ENCODE results near the gene LYG2.

Gene LYG2

DNA sequence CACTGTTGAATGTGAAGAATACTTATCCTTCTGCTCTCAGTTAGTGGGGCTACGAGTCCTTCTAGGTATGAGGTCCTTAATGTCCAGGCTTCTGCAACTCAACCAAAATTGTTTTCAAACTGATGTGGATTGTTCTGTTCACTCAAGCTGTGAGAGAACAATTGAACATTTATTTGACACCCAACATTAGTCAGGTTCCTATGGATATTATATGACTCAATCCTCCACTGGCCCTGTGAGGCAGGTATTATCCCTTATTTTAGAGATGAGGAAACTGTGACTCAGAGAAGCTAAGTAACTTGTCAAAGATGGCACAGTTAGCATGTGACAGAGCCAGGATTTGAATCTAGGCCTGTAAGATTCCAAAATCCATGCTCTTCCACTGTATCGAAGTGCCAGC, 1.2 kb upstream of the LYG2 start:
- Histone ChIP-seq H4K12ac (ENCODE audit: low read depth, low read length) (no peak overlapping the region), H4K8ac (ENCODE audit: low read depth, low read length) (no peak overlapping the region), H4K91ac (ENCODE audit: low read depth, low read length) (no peak overlapping the region), H2BK5ac (ENCODE audit: low read depth, low read length, poor library complexity) (no peak overlapping the region), H3K4ac (ENCODE audit: low read depth, low read length) (no peak overlapping the region), H3K23ac (ENCODE audit: low read length) (no peak overlapping the region), H3K9me3 (ENCODE audit: insufficient read depth, low read depth, low read length) (peaks cover 3% of the 10 kb centered on the region), H3K79me2 (ENCODE audit: control insufficient read depth, insufficient read depth, low read length, poor library complexity) (no peaks in the 10 kb centered on the region), H2BK120ac (ENCODE audit: insufficient read depth, low read length, poor library complexity) (no peak overlapping the region), H3K79me1 (ENCODE audit: low read length) (no peaks in the 10 kb centered on the region), H3K27ac (ENCODE audit: low read depth, low read length) (no peak overlapping the region), H2BK12ac (ENCODE audit: low read length) (no peak overlapping the region), H3K9ac (ENCODE audit: low read length) (no peak overlapping the region), H3K27me3 (ENCODE audit: insufficient read depth, low read length) (no peaks in the 10 kb centered on the region), H2AK5ac (ENCODE audit: low read length) (no peak overlapping the region), H3K14ac (ENCODE audit: low read length) (no peak overlapping the region), H3K4me3 (ENCODE audit: low read depth, low read length) (no peak overlapping the region), H3K18ac (ENCODE audit: low read length) (no peak overlapping the region), H3K36me3 (ENCODE audit: control insufficient read depth in 1 of 2, insufficient read depth in 2 of 2, low read length in 2 of 2) (no peaks in the 10 kb centered on the region), H2AFZ (ENCODE audit: insufficient read depth, low read length, poor library complexity) (no peak overlapping the region), H3K4me2 (ENCODE audit: low read length) (no peak overlapping the region), H3K4me1 (ENCODE audit: control insufficient read depth in 1 of 2, insufficient read depth in 2 of 2, low read length in 2 of 2) (no peaks in the 10 kb centered on the region)
- WGBS (ENCODE audit: extremely low coverage, insufficient coverage, insufficient read length): no CpG with 5 or more reads among the region's 2 CpGs
- DNase-seq: no peak

DNA sequence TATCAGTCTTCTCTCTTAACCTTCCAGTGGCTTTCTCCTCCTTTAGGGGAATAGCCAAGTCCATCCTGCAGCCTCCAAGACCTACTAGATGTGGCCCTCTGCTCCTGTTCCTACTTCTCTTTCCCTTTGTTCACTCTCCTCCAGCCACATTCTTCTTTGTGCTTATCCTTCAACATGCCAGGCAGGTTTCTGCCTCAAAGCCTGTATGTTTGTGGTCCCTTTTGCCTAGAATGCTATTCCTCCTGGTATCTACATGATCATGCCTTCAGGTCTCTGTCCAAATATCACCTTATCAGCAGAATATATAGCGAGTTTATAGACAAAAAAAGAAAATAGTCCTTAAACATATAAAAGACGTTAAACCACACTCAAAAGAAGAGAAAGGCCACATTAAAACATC, 5.5 kb downstream of the LYG2 start:
- no CpG with 5 or more reads among the region's 2 CpGs for WGBS (ENCODE audit: extremely low coverage, insufficient coverage, insufficient read length)
- Histone ChIP-seq H3K79me1 (ENCODE audit: low read length) (no peaks in the 10 kb centered on the region), H4K91ac (ENCODE audit: low read depth, low read length) (no peak overlapping the region), H3K27me3 (ENCODE audit: insufficient read depth, low read length) (no peaks in the 10 kb centered on the region), H2AK5ac (ENCODE audit: low read length) (no peak overlapping the region), H2AFZ (ENCODE audit: insufficient read depth, low read length, poor library complexity) (no peak overlapping the region), H4K8ac (ENCODE audit: low read depth, low read length) (no peak overlapping the region), H3K4ac (ENCODE audit: low read depth, low read length) (no peak overlapping the region), H2BK5ac (ENCODE audit: low read depth, low read length, poor library complexity) (no peak overlapping the region), H3K79me2 (ENCODE audit: control insufficient read depth, insufficient read depth, low read length, poor library complexity) (no peaks in the 10 kb centered on the region), H3K23ac (ENCODE audit: low read length) (no peak overlapping the region), H3K4me2 (ENCODE audit: low read length) (no peak overlapping the region), H3K36me3 (ENCODE audit: control insufficient read depth in 1 of 2, insufficient read depth in 2 of 2, low read length in 2 of 2) (no peaks in the 10 kb centered on the region), H3K4me3 (ENCODE audit: low read depth, low read length) (no peak overlapping the region), H3K4me1 (ENCODE audit: control insufficient read depth in 1 of 2, insufficient read depth in 2 of 2, low read length in 2 of 2) (no peaks in the 10 kb centered on the region), H3K9ac (ENCODE audit: low read length) (no peak overlapping the region), H2BK12ac (ENCODE audit: low read length) (no peak overlapping the region), H3K27ac (ENCODE audit: low read depth, low read length) (no peak overlapping the region), H3K9me3 (ENCODE audit: insufficient read depth, low read depth, low read length) (no peaks in the 10 kb centered on the region), H3K14ac (ENCODE audit: low read length) (no peak overlapping the region), H3K18ac (ENCODE audit: low read length) (no peak overlapping the region), H2BK120ac (ENCODE audit: insufficient read depth, low read length, poor library complexity) (no peak overlapping the region), H4K12ac (ENCODE audit: low read depth, low read length) (no peak overlapping the region)
- DNase-seq: peak; percentile 54 to 84

DNA sequence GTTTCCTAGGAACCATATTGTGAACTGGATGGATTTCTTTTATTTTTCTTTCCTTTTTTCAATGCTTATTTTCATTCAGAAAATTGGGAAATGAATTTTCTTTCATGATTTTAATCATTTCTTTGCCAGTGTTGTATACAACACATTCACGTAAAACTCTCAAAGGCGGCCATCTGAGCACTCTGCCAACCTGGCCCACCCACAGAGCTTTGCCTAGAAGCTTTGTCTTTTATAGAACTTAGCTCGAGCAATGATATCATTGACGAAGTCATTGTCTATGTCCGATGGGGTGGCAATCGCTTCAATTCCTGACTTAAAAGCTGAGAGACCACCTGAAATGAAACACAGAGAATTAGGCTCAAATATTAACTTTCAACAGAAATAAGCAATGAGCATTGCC, 13.3 kb downstream of the LYG2 start:
- H3K4ac ChIP-seq (ENCODE audit: low read depth, low read length): no peak overlapping the region
- no peaks in the 10 kb centered on the region for H3K79me1 ChIP-seq (ENCODE audit: low read length)
- no peak overlapping the region for H2AFZ ChIP-seq (ENCODE audit: insufficient read depth, low read length, poor library complexity)
- H3K14ac ChIP-seq (ENCODE audit: low read length): no peak overlapping the region
- H3K4me1 ChIP-seq (ENCODE audit: control insufficient read depth in 1 of 2, insufficient read depth in 2 of 2, low read length in 2 of 2): no peaks in the 10 kb centered on the region
- H3K79me2 ChIP-seq (ENCODE audit: control insufficient read depth, insufficient read depth, low read length, poor library complexity): no peaks in the 10 kb centered on the region
- H3K36me3 ChIP-seq (ENCODE audit: control insufficient read depth in 1 of 2, insufficient read depth in 2 of 2, low read length in 2 of 2): no peaks in the 10 kb centered on the region
- no peak overlapping the region for H2BK5ac ChIP-seq (ENCODE audit: low read depth, low read length, poor library complexity)
- no peak overlapping the region for H3K9ac ChIP-seq (ENCODE audit: low read length)
- no peak overlapping the region for H3K4me2 ChIP-seq (ENCODE audit: low read length)
- no peak overlapping the region for H3K23ac ChIP-seq (ENCODE audit: low read length)
- H4K12ac ChIP-seq (ENCODE audit: low read depth, low read length): no peak overlapping the region
- H3K9me3 ChIP-seq (ENCODE audit: insufficient read depth, low read depth, low read length): no peaks in the 10 kb centered on the region
- no peak overlapping the region for H4K8ac ChIP-seq (ENCODE audit: low read depth, low read length)
- H2BK120ac ChIP-seq (ENCODE audit: insufficient read depth, low read length, poor library complexity): no peak overlapping the region
- no peak overlapping the region for H3K27ac ChIP-seq (ENCODE audit: low read depth, low read length)
- WGBS (ENCODE audit: extremely low coverage, insufficient coverage, insufficient read length): no CpG with 5 or more reads among the region's 6 CpGs
- H3K27me3 ChIP-seq (ENCODE audit: insufficient read depth, low read length): no peaks in the 10 kb centered on the region
- H2BK12ac ChIP-seq (ENCODE audit: low read length): no peak overlapping the region
- DNase-seq: no peak
- H3K18ac ChIP-seq (ENCODE audit: low read length): no peak overlapping the region
- no peak overlapping the region for H3K4me3 ChIP-seq (ENCODE audit: low read depth, low read length)
- no peak overlapping the region for H2AK5ac ChIP-seq (ENCODE audit: low read length)
- no peak overlapping the region for H4K91ac ChIP-seq (ENCODE audit: low read depth, low read length)

DNA sequence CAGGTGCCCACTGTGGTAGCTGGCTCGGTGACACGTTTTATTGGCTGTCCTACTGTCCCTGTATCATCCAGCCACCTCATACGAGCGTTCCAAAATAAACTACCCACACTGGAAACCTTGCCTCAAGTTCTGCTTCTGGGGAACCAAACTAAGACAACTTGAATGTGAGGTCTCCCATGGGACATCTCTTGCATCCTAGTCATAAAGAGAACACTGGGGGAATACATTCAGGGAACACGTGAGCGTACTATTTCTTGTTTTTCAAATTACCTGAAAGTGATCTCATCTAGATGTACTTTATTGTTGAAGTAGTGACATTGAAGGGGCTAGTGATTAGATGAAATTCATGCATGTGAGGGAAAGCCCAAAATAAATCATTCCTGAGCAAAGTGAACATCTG, 15.0 kb downstream of the LYG2 start:
- no peak overlapping the region for H3K4ac ChIP-seq (ENCODE audit: low read depth, low read length)
- H3K4me2 ChIP-seq (ENCODE audit: low read length): no peak overlapping the region
- H3K9me3 ChIP-seq (ENCODE audit: insufficient read depth, low read depth, low read length): no peaks in the 10 kb centered on the region
- no peak overlapping the region for H3K23ac ChIP-seq (ENCODE audit: low read length)
- H3K36me3 ChIP-seq (ENCODE audit: control insufficient read depth in 1 of 2, insufficient read depth in 2 of 2, low read length in 2 of 2): no peaks in the 10 kb centered on the region
- H3K27ac ChIP-seq (ENCODE audit: low read depth, low read length): no peak overlapping the region
- no peak overlapping the region for H3K18ac ChIP-seq (ENCODE audit: low read length)
- H2AK5ac ChIP-seq (ENCODE audit: low read length): no peak overlapping the region
- no peak for DNase-seq
- H3K14ac ChIP-seq (ENCODE audit: low read length): no peak overlapping the region
- no peak overlapping the region for H3K4me3 ChIP-seq (ENCODE audit: low read depth, low read length)
- H3K9ac ChIP-seq (ENCODE audit: low read length): no peak overlapping the region
- no peak overlapping the region for H2AFZ ChIP-seq (ENCODE audit: insufficient read depth, low read length, poor library complexity)
- H3K27me3 ChIP-seq (ENCODE audit: insufficient read depth, low read length): no peaks in the 10 kb centered on the region
- no peak overlapping the region for H2BK12ac ChIP-seq (ENCODE audit: low read length)
- no peak overlapping the region for H2BK5ac ChIP-seq (ENCODE audit: low read depth, low read length, poor library complexity)
- no peak overlapping the region for H4K12ac ChIP-seq (ENCODE audit: low read depth, low read length)
- no peaks in the 10 kb centered on the region for H3K79me1 ChIP-seq (ENCODE audit: low read length)
- no peak overlapping the region for H4K8ac ChIP-seq (ENCODE audit: low read depth, low read length)
- H2BK120ac ChIP-seq (ENCODE audit: insufficient read depth, low read length, poor library complexity): no peak overlapping the region
- no peak overlapping the region for H4K91ac ChIP-seq (ENCODE audit: low read depth, low read length)
- H3K4me1 ChIP-seq (ENCODE audit: control insufficient read depth in 1 of 2, insufficient read depth in 2 of 2, low read length in 2 of 2): no peaks in the 10 kb centered on the region
- no CpG with 5 or more reads among the region's 6 CpGs for WGBS (ENCODE audit: extremely low coverage, insufficient coverage, insufficient read length)
- H3K79me2 ChIP-seq (ENCODE audit: control insufficient read depth, insufficient read depth, low read length, poor library complexity): no peaks in the 10 kb centered on the region

All from trophoblast cell (in vitro differentiated cells and primary cell).